Activated gamma-delta T cell treated with Interleukin-2 at 50 U/mL for 16 hours (primary cell): ENCODE measurements around the gene C9orf152.
A peak's percentile ranks its signal among the peaks of the same experiment; 100 is the strongest.
"Not testable (repeated sequence)": the region's sequence is repeated elsewhere in the genome, so short reads cannot be mapped to it uniquely, and the experiment has no call there.

ENCODE experiments used
- DNase-seq: peaks from one replicate; pipeline ENCODE4 v3.0.0-alpha.2; 2020

Gene C9orf152

DNA sequence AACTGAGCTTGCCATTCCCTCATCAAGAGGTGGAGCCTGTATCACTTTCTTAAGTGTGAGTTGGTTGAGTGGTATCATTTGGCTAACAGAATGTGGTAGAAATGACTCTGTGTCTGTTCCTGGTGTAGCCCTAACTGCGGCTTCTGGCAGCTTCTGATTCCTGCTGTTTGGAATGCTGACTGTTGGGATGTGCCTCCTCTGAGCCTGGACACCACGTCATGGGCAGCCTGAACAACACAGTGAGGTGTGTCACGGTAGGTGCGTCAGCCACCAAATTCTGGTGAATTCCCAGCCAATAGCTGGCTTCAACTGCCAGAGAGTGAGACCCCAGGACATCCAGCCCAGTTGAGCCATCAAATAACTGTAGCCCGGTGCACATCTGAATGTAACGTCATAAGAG is 6.1 kb upstream of the C9orf152 start:
- DNase-seq = no peak

GRCh38 chr9:110213413-110214044 is 5.6 kb upstream of the C9orf152 start:
- DNase-seq = no peak

DNA sequence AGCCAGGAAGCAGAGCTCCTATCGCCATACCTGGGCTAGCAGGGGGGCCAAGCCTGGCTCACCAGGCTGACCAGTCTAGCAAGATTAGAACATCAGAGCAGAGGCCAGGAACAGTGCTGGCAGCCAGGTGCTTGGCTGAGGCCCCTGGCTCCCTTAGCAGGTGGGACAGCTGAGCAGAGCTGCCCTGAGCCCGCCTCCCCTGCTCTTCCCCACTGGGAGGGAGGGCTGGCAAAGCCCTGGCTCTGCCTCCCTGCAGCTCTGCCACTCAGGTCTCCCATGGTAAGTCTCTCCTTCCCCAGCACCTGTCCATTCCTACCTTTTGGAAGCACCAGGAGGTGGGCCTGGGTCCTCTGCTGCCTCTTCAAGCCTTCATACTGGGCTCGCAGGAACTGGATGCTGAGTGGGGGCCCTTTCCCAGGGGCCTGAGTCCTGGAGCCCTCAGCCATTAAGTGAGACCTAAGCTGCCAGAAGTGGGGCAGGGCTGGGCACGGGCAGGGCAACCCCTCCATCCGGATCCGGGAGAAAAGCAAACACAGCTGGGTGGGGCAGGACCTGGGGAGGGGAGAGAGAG is 803 bp downstream of the C9orf152 start:
- DNase-seq = no peak

- no peak for DNase-seq
Measured at GRCh38 chr9:110206389-110206788, 1.6 kb downstream of the C9orf152 start.

GRCh38 chr9:110205612-110206011 is 2.3 kb downstream of the C9orf152 start:
- not testable (repeated sequence) for DNase-seq

- no peak for DNase-seq
Measured at GRCh38 chr9:110202232-110202631, 5.7 kb downstream of the C9orf152 start.

GRCh38 chr9:110199643-110200042 is 8.3 kb downstream of the C9orf152 start:
- no peak for DNase-seq

GRCh38 chr9:110198357-110198756 is 9.6 kb downstream of the C9orf152 start:
- no peak for DNase-seq

GRCh38 chr9:110197330-110198187 is 10.4 kb downstream of the C9orf152 start:
- no peak for DNase-seq

DNA sequence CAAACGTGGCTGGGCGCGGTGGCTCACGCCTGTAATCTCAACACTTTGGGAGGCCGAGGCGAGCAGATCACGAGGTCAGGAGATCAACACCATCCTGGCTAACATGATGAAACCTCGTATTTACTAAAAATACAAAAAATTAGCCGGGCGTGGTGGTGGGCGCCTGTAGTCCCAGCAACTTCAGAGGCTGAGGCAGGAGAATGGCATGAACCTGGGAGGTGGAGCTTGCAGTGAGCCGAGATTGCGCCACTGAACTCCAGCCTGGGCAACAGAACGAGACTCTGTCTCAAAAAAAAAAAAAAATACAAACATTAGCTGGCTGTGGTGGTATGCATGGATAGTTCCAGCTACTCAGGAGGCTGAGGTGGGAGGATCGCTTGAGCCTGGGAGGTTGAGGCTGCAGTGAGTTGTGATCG is 11.9 kb downstream of the C9orf152 start:
- DNase-seq = not testable (repeated sequence)

DNA sequence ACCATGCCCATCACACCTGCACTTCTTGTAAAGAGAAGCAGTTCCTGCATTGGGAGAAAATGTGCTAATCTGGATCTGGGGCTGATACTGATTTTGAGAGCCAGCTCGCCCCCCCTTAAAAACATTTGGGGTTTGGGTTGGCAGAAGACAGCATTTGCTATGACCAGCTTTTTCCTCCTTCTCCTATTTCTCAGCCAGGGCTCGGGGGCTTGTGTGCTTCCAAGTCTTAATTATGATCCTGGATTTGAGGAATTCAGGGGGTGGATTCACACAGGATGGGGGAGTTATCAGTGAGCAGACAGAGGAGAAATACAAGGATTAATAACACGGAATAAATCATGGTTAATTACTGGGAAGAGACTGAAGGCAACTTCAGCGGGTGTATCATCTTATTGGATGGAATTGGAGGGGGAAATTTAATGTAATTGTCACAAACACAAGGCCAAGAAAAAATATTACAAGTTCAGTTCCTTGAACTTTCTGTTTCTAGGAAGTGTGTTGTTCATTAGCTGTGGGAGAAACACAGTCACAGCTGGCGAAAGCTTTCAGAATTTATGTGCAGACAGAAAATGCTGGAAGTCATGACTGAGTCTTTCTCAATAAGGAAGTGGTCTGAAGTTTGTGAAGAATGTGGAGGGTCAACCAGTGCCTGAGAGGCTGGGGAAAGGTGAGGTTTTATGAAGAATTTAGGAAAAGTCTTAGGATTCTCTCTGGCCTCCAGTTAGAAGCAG is 15.3 kb downstream of the C9orf152 start:
- DNase-seq = no peak

- DNase-seq = no peak
Measured at GRCh38 chr9:110191615-110192014, 16.3 kb downstream of the C9orf152 start.

DNA sequence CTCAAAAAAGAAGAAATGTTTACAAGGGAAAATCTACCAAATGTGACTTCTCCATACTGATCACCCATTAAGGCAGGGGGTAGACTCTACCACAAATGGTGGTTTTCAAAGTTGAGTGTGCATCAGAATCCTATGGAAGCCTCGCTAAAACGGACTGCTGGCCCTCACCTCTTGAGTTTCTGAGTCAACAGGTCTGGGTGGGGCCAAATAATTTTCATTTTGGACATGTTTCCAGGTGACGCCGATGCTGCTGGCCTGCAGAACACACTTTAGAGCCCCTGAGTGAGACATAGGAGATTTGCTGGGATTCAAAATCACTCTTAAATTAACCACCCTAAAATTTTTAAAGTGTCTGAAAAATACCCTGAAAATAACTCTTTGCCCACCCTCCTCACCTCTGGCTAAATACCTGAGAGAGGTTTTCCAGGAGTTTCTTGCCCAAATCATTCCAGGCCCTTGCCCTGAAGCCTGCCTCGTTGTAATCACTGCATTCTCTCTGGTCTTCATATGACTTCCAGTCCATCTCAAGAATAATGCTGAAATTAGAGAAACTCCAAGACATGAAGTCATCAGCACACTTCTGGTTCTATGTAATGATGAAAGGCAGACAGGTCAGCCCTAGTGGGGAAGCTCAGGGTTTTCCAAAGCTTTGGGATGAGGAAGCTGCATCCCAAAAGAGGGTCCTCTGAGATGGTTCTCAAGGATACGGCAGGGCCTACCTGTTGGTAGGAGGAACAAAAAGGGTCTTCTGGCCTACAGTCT is 18.2 kb downstream of the C9orf152 start:
- DNase-seq = no peak

DNA sequence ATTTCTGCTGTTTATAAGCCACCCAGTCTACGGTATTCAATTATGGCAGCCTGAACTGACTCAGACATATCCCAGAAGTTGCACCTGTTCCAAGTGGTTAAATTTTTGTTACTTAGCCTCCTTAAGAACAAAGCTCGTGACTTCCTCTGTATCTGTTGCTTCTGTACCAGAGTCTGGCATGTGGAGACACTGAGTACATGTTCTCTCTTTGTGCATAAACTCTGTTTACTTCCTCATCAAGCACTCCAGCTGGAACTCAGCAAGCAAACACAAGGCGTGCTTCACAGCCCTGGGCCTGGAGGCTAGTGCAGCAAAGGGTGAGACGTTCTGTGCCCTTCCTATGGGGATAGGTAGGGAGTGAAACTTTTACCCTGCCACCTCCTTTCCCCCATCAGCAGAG is 19.0 kb downstream of the C9orf152 start:
- DNase-seq = no peak

GRCh38 chr9:110188101-110188500 is 19.9 kb downstream of the C9orf152 start:
- DNase-seq = no peak

DNA sequence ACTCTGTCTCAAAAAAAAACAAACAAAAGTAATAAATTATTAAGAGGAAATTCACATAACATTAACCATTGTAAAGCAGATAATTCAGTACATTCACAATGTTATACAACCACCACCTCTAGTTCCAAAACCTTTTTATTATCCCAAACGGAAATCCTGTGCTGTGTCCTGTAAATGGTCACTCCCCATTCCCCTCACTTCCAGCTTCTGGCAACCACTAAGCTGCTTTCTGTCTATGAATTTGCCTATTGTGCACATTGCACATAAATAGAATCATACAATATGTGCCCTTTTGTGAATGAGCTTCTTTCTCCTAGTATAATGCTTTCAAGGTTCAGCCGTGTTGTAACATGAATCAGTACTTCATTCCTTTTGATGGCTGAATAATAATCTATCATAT is 20.8 kb downstream of the C9orf152 start:
- DNase-seq = no peak

DNA sequence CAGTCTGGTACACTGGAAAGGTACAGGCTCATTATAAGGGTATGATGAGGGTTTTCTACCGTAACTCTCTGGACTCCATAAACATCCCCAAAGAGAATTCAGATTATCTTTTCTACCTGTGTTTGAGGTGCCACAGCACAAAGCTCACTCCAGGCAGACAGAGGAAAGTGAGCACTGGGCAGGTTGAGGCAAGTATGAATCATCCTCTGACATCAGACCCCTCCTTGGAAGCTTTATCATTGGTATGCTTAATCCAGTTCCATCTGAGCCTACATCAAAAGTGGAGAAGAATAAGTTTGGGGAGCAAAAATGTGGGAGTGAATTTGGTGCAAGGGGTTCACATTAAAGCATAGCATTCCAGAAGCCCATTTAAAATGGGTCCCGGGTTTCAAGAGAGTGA is 21.7 kb downstream of the C9orf152 start:
- no peak for DNase-seq

- no peak for DNase-seq
Measured at GRCh38 chr9:110185806-110186205, 22.2 kb downstream of the C9orf152 start.

- DNase-seq = peak; percentile 43
Measured at GRCh38 chr9:110183208-110184145, 24.5 kb downstream of the C9orf152 start.

- DNase-seq = no peak
Measured at GRCh38 chr9:110180511-110181434, 27.2 kb downstream of the C9orf152 start.
